GM18907 (cell line): ENCODE data around the gene LRRC7.
A peak's percentile ranks its signal among the peaks of the same experiment; 100 is the strongest.

ENCODE experiments used
- ATAC-seq: cut with Tn5 transposase; IDR thresholded peaks from one replicate; pipeline ENCODE4 v1.9.1; 2021; ENCODE audit warnings: mild to moderate bottlenecking, moderate library complexity; ENCODE audit not compliant: unreplicated experiment

The LRRC7 gene

DNA sequence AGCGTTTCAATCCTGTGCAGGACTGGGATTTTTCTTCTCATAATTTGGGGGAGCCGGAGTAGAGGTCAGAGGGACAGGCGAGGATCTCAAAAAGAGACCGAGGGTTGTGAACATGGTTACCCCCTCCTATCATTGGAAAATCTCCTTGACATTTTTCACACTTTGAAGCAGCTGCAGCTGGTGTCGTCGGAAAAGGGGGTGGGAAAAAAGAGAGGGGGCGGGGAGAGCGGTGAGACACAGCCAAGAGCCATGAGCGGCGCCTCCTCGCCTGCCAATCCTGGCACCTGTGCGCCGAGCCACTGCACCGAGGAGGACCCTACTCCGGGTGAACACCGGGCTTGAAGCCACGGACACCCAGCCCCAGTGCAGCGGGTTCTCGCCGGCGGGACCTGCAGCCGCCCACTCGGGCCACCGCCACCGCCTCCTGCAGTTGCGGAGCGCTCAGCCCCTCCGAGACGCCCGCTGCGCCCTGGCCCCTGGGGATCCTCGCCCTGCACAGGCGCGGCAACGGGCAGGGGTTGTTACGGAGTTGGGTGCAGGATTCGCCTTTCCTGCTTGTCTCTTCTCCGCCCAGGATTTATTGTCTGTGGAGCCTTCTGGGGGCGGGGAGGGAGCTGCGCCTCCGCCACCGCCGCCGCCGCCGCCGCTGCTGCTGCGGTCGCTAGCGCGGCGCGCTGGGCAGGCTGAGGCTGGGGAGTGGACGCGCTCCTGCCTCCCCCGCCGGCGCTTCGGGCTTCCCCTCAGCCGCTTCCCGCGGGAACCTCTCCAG lies at the start of gene LRRC7:
Gene LRRC7, plus strand, starts transcription at position 271 of the 769 bp plus-strand sequence. CDS start 718 bp downstream, outside the sequence.
- ATAC-seq: peak; percentile 29

DNA sequence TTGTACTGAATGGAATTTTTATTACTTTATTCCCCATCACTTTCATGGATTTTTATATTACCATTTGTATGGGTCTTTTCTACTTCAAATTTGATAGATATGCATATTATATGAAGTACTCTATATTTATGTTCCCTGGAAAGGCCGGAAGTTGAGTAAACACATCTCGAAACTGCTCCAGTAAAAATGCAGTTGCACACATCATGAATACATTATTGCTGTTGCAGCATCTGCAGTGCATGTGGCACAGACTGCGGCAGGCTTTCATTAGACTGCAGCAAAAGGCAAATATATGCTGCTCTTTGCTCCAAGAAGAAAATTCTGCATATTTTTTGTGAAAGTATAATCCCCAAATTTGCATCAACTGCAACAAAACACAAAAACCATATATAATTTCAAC lies 48.7 kb upstream of the LRRC7 start:
- no peak for ATAC-seq

- ATAC-seq: no peak
These were observed 47.4 kb upstream of the LRRC7 start for GRCh38 chr1:69520326-69520725.

- ATAC-seq: no peak
These were observed 44.7 kb upstream of the LRRC7 start for GRCh38 chr1:69523032-69523431.

GRCh38 chr1:69523461-69523860 lies 44.3 kb upstream of the LRRC7 start:
- no peak for ATAC-seq

GRCh38 chr1:69524015-69524414 lies 43.7 kb upstream of the LRRC7 start:
- ATAC-seq: no peak

DNA sequence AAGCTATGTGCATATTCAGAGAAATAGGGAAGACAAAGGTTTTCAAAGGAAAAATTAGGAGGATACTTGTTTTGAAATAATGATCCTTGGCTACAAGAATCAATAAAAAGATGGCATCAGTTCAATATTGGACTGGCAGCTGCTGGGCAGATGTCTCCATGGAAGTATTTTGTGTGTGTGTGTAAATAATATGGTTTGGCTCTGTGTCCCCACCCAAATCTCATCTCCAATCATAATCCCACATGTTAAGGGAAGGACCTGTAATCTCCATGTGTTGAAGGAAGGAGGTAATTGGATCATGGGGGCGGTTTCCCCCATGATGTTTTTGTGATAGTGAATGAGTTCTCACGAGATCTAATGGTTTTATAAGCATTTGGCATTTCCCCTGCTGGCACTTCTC lies 40.4 kb upstream of the LRRC7 start:
- ATAC-seq: no peak

DNA sequence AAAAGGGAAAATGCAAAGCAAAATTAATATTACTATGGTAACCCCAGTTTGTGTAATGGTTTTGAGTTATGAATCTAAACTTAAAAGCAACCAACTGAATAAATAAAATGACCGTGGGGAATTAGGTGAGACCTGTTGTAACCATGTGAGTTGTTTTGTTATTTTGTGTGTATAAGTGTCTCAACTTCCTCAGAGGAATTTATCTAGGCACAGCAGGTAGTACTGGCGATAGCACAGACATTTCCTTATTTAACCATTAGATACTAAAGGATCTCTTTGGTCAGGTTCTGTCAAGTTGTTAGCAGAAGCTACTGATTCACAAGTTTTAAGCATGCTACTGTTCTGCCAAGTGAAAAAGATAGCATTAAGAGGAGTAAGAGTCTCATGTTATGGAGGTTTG lies 39.3 kb upstream of the LRRC7 start:
- no peak for ATAC-seq

DNA sequence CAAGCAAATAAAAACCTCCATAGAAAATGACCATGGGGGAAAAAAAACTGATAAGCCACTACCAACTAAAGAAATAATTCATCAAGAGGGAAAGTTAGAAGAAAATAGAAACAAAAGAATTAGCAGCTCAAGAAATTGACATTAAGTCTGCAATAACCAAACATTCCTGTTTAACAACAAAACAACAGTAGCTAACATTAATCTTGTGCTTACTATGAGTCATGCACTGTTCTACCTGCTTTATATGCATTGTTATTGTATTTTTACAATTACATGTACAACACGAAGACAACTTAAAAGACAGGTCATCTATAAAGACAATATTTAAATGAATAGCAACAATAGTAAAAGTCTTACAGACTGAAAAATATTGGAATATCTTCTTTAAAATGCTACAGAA lies 34.4 kb upstream of the LRRC7 start:
- ATAC-seq: no peak

DNA sequence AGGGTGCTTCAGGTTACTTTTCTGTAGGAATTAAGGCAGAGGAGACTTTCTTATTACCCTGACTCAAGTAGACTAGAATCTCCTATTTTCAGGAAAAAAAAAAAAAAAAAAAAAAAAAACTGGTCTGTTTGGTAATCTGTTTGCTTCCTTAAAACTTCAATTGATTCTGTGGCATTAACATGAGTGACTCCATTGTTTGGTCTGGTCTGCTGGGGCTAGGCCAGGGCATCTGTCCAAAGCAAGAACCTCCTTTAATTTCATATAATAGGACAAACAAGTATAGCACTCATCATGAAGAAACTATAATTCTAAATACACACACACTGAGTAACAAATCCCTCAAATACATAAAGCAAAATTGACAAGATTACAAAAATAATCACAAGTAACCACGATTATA lies 32.9 kb upstream of the LRRC7 start:
- ATAC-seq: no peak

DNA sequence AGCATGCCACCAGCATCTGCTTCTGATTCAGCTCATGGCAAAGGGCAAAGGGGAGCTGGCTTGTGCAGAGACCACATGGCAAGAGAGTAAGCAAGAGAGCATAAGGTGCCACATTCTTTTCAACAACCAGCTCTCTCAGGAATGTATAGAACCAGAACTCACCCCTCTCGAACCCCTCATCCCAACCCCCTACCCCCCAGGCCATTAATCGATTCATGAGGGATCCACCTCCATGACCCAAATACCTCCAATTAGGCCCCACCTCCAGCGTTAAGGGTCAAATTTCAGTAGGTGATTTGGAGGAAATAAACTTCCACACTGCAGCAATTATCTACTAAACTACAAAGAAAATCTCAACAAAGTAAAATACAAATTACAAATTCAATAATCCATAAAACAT lies 32.2 kb upstream of the LRRC7 start:
- ATAC-seq: no peak

GRCh38 chr1:69540052-69540451 lies 27.7 kb upstream of the LRRC7 start:
- ATAC-seq: no peak

GRCh38 chr1:69551476-69552324 lies 16.0 kb upstream of the LRRC7 start:
- ATAC-seq: no peak

- ATAC-seq: no peak
These were observed 14.0 kb upstream of the LRRC7 start for GRCh38 chr1:69553726-69554125.

GRCh38 chr1:69568421-69569174 lies 876 bp downstream of the LRRC7 start:
- ATAC-seq: no peak

DNA sequence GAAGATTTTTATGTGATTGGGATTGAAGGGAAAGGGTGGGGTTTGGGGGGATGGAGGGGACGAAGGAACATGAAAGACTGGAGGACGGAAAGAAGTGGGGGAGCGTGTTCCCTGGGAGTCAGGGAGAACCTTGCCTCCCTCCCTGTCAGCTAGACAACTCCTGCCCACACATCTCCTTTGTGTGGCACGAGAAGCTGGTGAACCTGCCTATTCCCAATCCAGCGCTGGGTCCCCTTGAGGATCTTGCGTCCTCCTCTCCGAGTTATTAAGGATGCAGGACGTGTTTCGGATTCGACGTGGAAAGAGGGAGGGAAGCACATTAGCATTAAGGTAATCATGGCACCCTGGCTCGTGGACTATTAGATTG lies 1.4 kb downstream of the LRRC7 start:
- no peak for ATAC-seq

DNA sequence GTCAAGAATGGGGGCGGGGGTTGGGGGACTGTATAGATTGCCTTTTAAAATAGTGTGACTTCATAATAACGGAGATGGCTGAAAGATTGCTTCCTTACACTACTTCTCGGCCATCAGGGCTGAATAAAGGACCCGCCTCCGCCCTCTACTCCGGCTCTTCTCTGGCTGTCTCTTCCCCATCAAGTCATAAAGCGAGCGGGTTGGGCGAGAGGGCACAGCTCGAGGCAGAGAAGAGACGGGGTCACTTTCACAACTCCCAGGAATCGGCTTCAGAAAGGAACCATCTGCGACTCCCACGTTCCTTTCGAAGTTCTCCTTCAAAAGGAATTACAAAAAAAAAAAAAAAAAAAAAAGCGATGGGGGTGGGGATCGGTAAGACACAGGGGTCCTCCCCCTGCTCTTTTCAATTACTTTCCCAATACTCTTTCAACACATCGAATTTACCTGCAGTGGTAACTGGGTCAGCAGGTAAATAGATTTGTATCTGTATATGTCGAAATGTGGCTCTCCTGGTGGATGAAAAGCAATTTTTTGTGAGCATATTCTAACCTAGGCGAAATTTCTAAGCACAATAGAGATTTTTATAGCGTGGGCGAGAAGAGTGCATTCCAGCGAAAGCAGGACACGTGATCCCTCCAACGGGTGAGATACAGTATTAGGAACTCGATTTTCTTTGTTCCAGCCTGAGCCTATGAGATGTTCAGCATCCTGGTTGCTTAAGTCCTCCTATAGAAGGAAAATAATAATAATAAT lies 2.0 kb downstream of the LRRC7 start:
- no peak for ATAC-seq

DNA sequence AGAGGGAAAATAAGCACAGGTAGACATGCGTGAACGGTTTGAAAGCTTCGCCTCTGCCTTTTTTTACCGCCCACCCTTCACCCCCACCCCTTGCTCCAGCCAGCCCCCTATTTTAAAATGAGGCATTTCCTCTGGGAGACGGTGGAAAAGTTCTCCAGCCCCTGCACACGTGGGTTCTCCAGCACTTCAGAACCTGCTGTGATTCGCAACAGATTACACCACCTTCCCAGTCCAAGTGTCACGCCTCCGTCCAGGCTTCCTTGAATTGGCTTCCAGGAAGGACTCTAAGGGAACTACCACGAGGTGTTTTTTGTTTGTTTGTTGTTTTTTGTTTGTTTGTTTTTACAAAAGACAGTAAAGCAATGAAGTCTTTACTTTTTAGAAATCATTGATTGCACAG lies 2.6 kb downstream of the LRRC7 start:
- ATAC-seq: no peak

- ATAC-seq: no peak
These were observed 5.2 kb downstream of the LRRC7 start for GRCh38 chr1:69572921-69573320.

GRCh38 chr1:69573911-69574310 lies 6.2 kb downstream of the LRRC7 start:
- no peak for ATAC-seq

DNA sequence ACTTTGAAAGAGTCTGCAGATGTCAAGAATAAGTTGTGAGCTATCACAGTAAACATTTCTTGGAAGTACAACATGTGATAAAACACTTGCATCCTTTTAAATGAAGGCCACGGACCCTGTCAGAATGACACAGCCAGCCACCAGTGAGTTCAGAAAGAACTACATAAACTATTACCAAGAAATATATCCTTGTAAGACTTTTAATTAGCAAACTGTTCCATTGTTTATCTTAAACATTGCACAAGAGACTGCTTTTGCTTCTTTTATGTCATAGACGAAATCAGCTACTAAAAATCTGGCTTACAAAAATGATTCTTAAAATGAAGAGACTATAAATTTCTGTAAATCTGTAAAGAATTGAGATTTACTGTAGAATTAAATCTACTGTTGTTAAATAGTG lies 17.9 kb downstream of the LRRC7 start:
- no peak for ATAC-seq
